Measurements from ENCODE around the gene CCDC85B. TPM values are rescaled to one million over a fixed set of nuclear protein-coding genes. Genes with fewer than 3 reads are reported as not detected.

The CCDC85B gene
- total RNA-seq, 1 donor from 2014 or later, result 32.7 TPM

DNA sequence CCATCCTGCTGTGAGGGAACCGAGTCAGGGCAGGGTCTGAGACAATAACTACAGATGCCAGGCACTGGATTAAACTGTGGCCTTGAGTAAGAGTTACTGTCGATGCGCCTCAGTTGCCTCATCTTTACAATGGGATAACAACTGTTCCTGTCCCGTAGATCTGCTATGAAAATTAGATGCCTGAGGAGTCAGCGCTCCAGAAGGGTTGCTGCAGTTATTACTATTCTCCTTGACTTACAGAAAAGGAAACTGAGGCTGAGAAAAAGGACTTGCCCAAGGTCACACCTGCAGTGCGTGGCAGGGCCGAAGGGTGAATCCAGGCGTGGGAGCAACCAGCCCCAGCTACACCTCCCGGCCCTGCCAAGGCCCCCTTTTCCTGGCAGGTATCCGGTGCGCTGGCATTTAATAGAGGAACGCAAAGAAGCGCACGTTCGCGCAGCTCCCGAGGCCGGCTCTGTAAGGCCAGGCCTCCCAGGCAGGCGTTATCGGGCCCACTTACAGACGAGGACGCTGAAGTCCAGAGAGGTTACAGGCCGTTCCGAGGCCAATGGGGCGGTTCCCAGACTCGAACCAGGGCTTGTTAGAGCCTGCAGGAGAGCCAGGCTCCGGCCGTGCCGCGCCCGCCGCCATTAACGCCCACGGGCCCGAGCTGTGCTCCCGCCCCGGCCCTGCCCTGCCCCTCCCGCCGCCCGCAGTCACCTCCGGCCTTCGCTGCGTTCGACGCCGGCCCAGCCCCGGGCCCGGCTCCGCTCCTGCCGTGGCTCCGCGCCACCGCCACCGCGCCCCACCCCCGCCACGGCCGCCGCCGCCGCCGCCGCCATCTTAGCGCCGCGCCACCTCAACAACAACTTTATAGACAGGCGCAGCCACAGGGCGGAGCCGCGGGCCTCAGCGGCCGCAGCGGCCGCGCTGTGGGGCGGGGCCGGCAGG, 28.0 kb downstream of the CCDC85B start, which contains the start of gene C11orf68:
Gene C11orf68, minus strand, starts transcription at position 852 of the 930 bp plus-strand sequence. Its CDS starts 31 bp downstream, at position 821.
- TF ChIP-seq, protein P1, sequence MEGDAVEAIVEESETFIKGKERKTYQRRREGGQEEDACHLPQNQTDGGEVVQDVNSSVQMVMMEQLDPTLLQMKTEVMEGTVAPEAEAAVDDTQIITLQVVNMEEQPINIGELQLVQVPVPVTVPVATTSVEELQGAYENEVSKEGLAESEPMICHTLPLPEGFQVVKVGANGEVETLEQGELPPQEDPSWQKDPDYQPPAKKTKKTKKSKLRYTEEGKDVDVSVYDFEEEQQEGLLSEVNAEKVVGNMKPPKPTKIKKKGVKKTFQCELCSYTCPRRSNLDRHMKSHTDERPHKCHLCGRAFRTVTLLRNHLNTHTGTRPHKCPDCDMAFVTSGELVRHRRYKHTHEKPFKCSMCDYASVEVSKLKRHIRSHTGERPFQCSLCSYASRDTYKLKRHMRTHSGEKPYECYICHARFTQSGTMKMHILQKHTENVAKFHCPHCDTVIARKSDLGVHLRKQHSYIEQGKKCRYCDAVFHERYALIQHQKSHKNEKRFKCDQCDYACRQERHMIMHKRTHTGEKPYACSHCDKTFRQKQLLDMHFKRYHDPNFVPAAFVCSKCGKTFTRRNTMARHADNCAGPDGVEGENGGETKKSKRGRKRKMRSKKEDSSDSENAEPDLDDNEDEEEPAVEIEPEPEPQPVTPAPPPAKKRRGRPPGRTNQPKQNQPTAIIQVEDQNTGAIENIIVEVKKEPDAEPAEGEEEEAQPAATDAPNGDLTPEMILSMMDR (IDR thresholded peaks at IDR 0.05; ENCODE audit: borderline replicate concordance), result no peak
- Histone ChIP-seq H3K36me3 (peaks cover 32% of the 10 kb centered on the region), H3K27me3 (ENCODE audit: low read depth) (no peaks in the 10 kb centered on the region), H3K9me3 (replicated peaks) (no peaks in the 10 kb centered on the region), H3K4me3 (peak within 1 kb of the TSS; percentile 100), H3K4me1 (peaks cover 63% of the 10 kb centered on the region), H3K27ac (replicated peaks) (peak within 1 kb of the TSS; percentile 99)
- no peak for DNase-seq
- intact Hi-C loops (cut with micrococcal nuclease), result no loop called here

DNA sequence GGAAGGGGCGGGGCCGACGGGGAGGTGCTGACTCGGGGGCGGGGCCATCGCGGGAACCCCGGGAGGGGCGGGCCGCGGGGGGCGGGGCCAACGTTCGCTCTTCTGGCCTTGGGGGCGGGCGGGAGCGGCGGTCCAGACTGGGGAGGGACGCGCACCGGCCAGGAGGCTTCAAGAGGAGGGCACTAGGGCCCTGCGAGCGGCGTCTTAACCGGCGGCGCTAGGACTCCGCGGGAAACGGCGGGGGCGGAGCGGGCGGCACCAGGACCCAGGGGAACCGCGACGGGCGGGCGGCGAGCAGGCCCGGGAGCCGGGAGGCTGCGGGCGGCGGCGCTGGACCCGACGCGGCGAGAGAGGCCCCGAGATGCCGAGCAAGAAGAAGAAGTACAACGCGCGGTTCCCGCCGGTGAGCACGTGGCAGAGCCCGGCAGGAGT, 28.7 kb downstream of the CCDC85B start, which contains the start of gene DRAP1:
Gene DRAP1, plus strand, starts transcription at position 286 of the 432 bp plus-strand sequence. Its CDS starts 76 bp downstream, at position 362.
- H3K27me3 ChIP-seq (ENCODE audit: low read depth), result no peaks in the 10 kb centered on the region
- DNase-seq, result peak; percentile 99
- peak within 1 kb of the TSS; percentile 99 for H3K27ac ChIP-seq (replicated peaks)
- peak within 1 kb of the TSS; percentile 100 for H3K4me3 ChIP-seq
- H3K9me3 ChIP-seq (replicated peaks), result no peaks in the 10 kb centered on the region
- H3K36me3 ChIP-seq, result peaks cover 32% of the 10 kb centered on the region
- intact Hi-C loops (cut with micrococcal nuclease), result no loop called here
- peaks cover 63% of the 10 kb centered on the region for H3K4me1 ChIP-seq
- TF ChIP-seq, protein P1 (IDR thresholded peaks at IDR 0.05; ENCODE audit: borderline replicate concordance), result no peak

DNA sequence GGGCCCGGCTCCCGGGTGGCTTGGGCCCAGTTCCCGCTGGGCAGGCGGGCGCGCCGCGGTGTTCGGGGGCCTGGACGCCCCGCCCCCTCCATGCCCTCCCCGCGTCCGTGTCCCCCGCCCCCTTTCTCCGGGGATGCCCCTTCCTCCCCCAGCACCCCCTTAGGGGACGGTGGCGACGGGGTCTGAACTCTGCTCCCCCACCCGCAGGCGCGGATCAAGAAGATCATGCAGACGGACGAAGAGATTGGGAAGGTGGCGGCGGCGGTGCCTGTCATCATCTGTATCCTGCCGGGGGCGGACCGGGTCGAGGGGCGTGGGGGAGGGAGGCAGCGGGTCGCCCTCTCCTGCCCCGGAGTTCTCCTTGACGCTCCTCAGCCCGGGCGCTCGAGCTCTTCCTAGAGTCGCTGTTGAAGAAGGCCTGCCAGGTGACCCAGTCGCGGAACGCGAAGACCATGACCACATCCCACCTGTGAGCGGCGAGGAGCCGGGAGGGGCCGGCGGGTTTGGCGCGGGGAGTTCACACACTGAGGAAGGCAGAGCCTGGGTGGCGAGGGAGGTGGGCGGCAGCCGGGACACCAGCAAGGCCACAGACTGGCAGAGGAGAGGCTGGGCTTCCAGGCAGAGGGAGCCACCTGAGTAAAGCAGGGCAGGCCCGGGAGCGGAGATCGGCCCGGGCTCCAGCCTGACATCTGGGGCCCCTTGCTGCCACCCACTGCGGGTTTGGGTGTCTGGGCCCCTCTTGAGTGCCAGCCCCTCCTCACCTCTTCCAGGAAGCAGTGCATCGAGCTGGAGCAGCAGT, 29.3 kb downstream of the CCDC85B start:
- TF ChIP-seq, protein P1 (IDR thresholded peaks at IDR 0.05; ENCODE audit: borderline replicate concordance), result no peak
- intact Hi-C loops (cut with micrococcal nuclease), result no loop called here
- Histone ChIP-seq H3K9me3 (replicated peaks) (no peaks in the 10 kb centered on the region), H3K36me3 (peaks cover 32% of the 10 kb centered on the region), H3K4me3 (peak overlapping the region; percentile 100), H3K27me3 (ENCODE audit: low read depth) (no peaks in the 10 kb centered on the region), H3K4me1 (peaks cover 59% of the 10 kb centered on the region), H3K27ac (replicated peaks) (peak overlapping the region; percentile 88)
- no peak for DNase-seq

DNA sequence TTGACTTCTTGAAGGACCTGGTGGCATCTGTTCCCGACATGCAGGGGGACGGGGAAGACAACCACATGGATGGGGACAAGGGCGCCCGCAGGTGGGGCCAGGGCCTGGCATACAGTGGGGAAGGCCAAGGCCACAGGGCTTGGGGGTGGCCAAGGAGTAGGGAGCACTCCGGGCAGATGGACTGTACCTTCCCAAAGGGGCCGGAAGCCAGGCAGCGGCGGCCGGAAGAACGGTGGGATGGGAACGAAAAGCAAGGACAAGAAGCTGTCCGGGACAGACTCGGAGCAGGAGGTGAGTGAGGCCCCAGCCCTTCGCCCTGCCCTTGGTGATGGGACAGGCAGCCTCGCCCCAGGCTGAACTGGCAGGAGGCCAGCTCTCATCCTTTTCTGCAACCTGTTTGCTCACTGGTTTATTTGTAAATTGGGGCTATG, 29.9 kb downstream of the CCDC85B start:
- H3K4me3 ChIP-seq, result peak overlapping the region; percentile 100
- H3K27me3 ChIP-seq (ENCODE audit: low read depth), result no peaks in the 10 kb centered on the region
- peak overlapping the region; percentile 88 for H3K27ac ChIP-seq (replicated peaks)
- TF ChIP-seq, protein P1 (IDR thresholded peaks at IDR 0.05; ENCODE audit: borderline replicate concordance), result no peak
- peaks cover 32% of the 10 kb centered on the region for H3K36me3 ChIP-seq
- H3K9me3 ChIP-seq (replicated peaks), result no peaks in the 10 kb centered on the region
- intact Hi-C loops (cut with micrococcal nuclease), result no loop called here
- H3K4me1 ChIP-seq, result peaks cover 53% of the 10 kb centered on the region
- DNase-seq, result peak; percentile 24

DNA sequence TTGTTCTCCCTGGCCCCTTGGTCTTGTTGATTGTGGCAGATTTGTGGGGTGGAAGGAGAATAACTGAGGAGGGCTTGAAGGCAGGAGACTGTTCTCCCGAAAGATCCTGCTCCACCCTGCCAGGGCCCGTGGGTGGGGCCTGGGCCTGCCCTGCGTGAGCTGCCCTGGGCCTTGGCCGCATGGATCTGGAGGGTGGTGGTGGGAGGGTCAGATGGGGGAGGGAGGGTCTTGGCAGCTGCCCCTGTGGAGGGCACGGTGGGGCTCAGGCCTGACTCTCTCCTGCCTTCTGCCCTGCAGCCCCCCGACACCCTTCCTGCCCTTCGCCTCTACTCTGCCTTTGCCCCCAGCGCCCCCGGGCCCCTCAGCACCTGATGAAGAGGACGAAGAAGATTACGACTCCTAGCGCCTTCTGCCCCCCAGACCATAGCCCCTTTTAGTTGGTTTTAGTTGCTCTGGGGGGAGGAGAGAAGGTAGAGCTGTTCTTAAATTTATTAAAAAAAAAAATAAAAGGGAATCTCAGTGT, 30.6 kb downstream of the CCDC85B start:
- intact Hi-C loops (cut with micrococcal nuclease), result no loop called here
- Histone ChIP-seq H3K36me3 (peaks cover 32% of the 10 kb centered on the region), H3K27ac (replicated peaks) (no peak overlapping the region), H3K4me1 (peaks cover 46% of the 10 kb centered on the region), H3K9me3 (replicated peaks) (no peaks in the 10 kb centered on the region), H3K27me3 (ENCODE audit: low read depth) (no peaks in the 10 kb centered on the region), H3K4me3 (peak overlapping the region; percentile 100)
- TF ChIP-seq, protein P1 (IDR thresholded peaks at IDR 0.05; ENCODE audit: borderline replicate concordance), result no peak
- no peak for DNase-seq
